ENCODE measurements around the gene SORBS1.

DNA sequence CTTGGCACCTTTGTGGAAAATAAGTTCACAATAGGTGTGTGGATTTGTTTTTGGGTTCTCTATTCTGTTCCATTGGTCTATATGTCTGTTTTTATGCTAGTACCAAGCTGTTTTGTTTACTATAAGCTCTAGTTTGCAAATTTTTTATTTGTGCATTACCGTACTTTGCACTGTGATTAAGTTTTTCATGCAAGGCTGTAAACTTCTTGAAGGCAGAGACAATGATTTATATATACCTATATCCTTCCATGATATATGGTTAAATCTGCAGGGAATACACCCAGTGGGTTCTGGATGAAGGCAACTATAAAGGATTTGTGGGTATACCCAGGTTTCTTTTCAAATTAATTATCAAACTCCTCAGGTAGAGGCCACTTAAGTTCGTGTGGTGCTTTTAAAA lies 178.6 kb downstream of the SORBS1 start:
- TF ChIP-seq, protein P1, sequence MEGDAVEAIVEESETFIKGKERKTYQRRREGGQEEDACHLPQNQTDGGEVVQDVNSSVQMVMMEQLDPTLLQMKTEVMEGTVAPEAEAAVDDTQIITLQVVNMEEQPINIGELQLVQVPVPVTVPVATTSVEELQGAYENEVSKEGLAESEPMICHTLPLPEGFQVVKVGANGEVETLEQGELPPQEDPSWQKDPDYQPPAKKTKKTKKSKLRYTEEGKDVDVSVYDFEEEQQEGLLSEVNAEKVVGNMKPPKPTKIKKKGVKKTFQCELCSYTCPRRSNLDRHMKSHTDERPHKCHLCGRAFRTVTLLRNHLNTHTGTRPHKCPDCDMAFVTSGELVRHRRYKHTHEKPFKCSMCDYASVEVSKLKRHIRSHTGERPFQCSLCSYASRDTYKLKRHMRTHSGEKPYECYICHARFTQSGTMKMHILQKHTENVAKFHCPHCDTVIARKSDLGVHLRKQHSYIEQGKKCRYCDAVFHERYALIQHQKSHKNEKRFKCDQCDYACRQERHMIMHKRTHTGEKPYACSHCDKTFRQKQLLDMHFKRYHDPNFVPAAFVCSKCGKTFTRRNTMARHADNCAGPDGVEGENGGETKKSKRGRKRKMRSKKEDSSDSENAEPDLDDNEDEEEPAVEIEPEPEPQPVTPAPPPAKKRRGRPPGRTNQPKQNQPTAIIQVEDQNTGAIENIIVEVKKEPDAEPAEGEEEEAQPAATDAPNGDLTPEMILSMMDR (IDR thresholded peaks at IDR 0.05), result no peak
- no peak for TF ChIP-seq POLR2A (IDR thresholded peaks at IDR 0.05)
- TF ChIP-seq POLR2AphosphoS5 (IDR thresholded peaks at IDR 0.05), result no peak
- TF ChIP-seq EP300 (IDR thresholded peaks at IDR 0.05), result no peak
